Measurements from ENCODE around the gene EDDM13.

DNA sequence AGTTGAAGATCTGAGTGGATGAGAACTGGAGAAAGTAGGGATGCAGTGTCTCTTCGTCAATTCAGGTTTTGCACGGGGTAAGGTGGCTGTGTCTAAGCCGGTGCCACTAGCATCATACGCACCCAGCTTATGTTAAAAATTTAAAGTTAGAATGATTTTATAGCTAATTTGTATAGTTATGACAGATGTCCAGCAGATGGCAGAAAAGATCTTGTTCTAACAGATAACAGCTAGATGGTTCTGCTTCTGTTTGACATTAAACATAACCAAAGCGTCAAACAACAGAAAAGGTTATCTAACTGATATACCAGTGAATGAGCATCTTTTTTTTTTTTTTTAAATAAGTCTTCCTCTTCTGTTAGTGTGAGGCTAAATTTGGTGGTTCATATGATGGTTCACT is 18.8 kb upstream of the EDDM13 start:
- peak in 3 of 5 experiments; percentile 8 to 24 (median 22) for TF ChIP-seq CTCF (IDR thresholded peaks at IDR 0.05 in 4 of 5, conservative IDR thresholded peaks at IDR 0.05 in 1 of 5)
- TF ChIP-seq POLR2A (IDR thresholded peaks at IDR 0.05) = no peak
